GM19467 (cell line): ENCODE measurements around the gene FAM163B.

Experiments used
- ATAC-seq: cut with Tn5 transposase; IDR thresholded peaks from one replicate; pipeline ENCODE4 v1.9.1; 2021; ENCODE audit warnings: mild to moderate bottlenecking, moderate library complexity; ENCODE audit not compliant: unreplicated experiment

Gene FAM163B

GRCh38 chr9:133618726-133619125 is 9.5 kb upstream of the FAM163B start:
- no peak for ATAC-seq

- ATAC-seq, result no peak
These were observed 7.6 kb upstream of the FAM163B start for GRCh38 chr9:133616643-133617405.

GRCh38 chr9:133615606-133616188 is 6.5 kb upstream of the FAM163B start:
- no peak for ATAC-seq

- ATAC-seq, result no peak
These were observed 6.0 kb upstream of the FAM163B start for GRCh38 chr9:133615186-133615585.

- no peak for ATAC-seq
These were observed 5.5 kb upstream of the FAM163B start for GRCh38 chr9:133614678-133615077.

GRCh38 chr9:133614056-133614455 is 4.9 kb upstream of the FAM163B start:
- ATAC-seq, result no peak

GRCh38 chr9:133613432-133613831 is 4.2 kb upstream of the FAM163B start:
- ATAC-seq, result no peak

- no peak for ATAC-seq
These were observed 3.6 kb upstream of the FAM163B start for GRCh38 chr9:133612816-133613215.

GRCh38 chr9:133612051-133612450 is 2.9 kb upstream of the FAM163B start:
- ATAC-seq, result no peak

- no peak for ATAC-seq
These were observed 1.7 kb upstream of the FAM163B start for GRCh38 chr9:133610845-133611244.

GRCh38 chr9:133608889-133609288 is 300 bp downstream of the FAM163B start:
- no peak for ATAC-seq

GRCh38 chr9:133608382-133608781 is 807 bp downstream of the FAM163B start:
- no peak for ATAC-seq

GRCh38 chr9:133607976-133608375 is 1.2 kb downstream of the FAM163B start:
- no peak for ATAC-seq

- ATAC-seq, result no peak
These were observed 1.8 kb downstream of the FAM163B start for GRCh38 chr9:133607381-133607780.

GRCh38 chr9:133606708-133607025 is 2.5 kb downstream of the FAM163B start:
- ATAC-seq, result no peak

- ATAC-seq, result no peak
These were observed 3.1 kb downstream of the FAM163B start for GRCh38 chr9:133605856-133606707.

GRCh38 chr9:133605446-133605845 is 3.7 kb downstream of the FAM163B start:
- no peak for ATAC-seq

- ATAC-seq, result no peak
These were observed 4.3 kb downstream of the FAM163B start for GRCh38 chr9:133604856-133605255.

GRCh38 chr9:133604214-133604613 is 5.0 kb downstream of the FAM163B start:
- ATAC-seq, result no peak

- ATAC-seq, result no peak
These were observed 5.9 kb downstream of the FAM163B start for GRCh38 chr9:133603135-133603927.

- no peak for ATAC-seq
These were observed 6.9 kb downstream of the FAM163B start for GRCh38 chr9:133602277-133602676.
